Fibroblast of mammary gland (primary cell): ENCODE measurements around the gene MED12L.

Source experiments
- DNase-seq: peaks from one replicate; pipeline ENCODE4 v3.0.0-alpha.2; 2010; ENCODE audit warnings: low read depth
- H3K4me3 ChIP-seq: 2 replicates; pipeline ENCODE4 v1.5.1; 2011; ENCODE audit warnings: low read depth, mild to moderate bottlenecking, low read length, moderate library complexity; ENCODE audit not compliant: control insufficient read depth
- CTCF ChIP-seq: conservative IDR thresholded peaks from 2 replicates; pipeline ENCODE4 v1.5.1; 2011; ENCODE audit warnings: low read depth, low read length, inconsistent platforms; ENCODE audit not compliant: control insufficient read depth, insufficient read depth

MED12L gene

GRCh38 chr3:151351219-151351618 is 265.8 kb downstream of the MED12L start:
- no peak for DNase-seq
- no peak overlapping the region for H3K4me3 ChIP-seq
- TF ChIP-seq CTCF = no peak

GRCh38 chr3:151351648-151352047 is 266.2 kb downstream of the MED12L start:
- no peak for DNase-seq
- no peak overlapping the region for H3K4me3 ChIP-seq
- TF ChIP-seq CTCF = no peak

- TF ChIP-seq CTCF = no peak
- peak; percentile 37 for DNase-seq
- no peak overlapping the region for H3K4me3 ChIP-seq
Measured at GRCh38 chr3:151356794-151357462, 271.5 kb downstream of the MED12L start.

GRCh38 chr3:151357463-151357850 is 272.0 kb downstream of the MED12L start:
- TF ChIP-seq CTCF = no peak
- H3K4me3 ChIP-seq = no peak overlapping the region
- DNase-seq = no peak

GRCh38 chr3:151362751-151363174 is 277.3 kb downstream of the MED12L start:
- no peak overlapping the region for H3K4me3 ChIP-seq
- TF ChIP-seq CTCF = no peak
- DNase-seq = no peak

- no peak overlapping the region for H3K4me3 ChIP-seq
- TF ChIP-seq CTCF = no peak
- DNase-seq = no peak
Measured at GRCh38 chr3:151366993-151367392, 281.5 kb downstream of the MED12L start.

GRCh38 chr3:151367448-151367847 is 282.0 kb downstream of the MED12L start:
- no peak for TF ChIP-seq CTCF
- no peak overlapping the region for H3K4me3 ChIP-seq
- peak; percentile 4 for DNase-seq
